NCI-H187 treated with DMSO at 0.1 percent for 48 hours (cell line): ENCODE measurements around the gene PC.

ENCODE experiments used
- DNase-seq: peaks from one replicate; lab custom pipeline; 2025; lab: John Stamatoyannopoulos, UW

PC gene

GRCh38 chr11:66951135-66951534, 7.0 kb downstream of the PC start:
- no peak for DNase-seq

GRCh38 chr11:66950112-66950535, 8.1 kb downstream of the PC start:
- DNase-seq = no peak

GRCh38 chr11:66938582-66939135, 19.5 kb downstream of the PC start:
- no peak for DNase-seq

GRCh38 chr11:66937193-66937733, 20.9 kb downstream of the PC start:
- DNase-seq = no peak

GRCh38 chr11:66936311-66936711, 21.9 kb downstream of the PC start:
- no peak for DNase-seq

- DNase-seq = no peak
Measured at GRCh38 chr11:66934950-66935779, 23.0 kb downstream of the PC start.

GRCh38 chr11:66933531-66933930, 24.7 kb downstream of the PC start:
- no peak for DNase-seq

GRCh38 chr11:66932543-66932942, 25.6 kb downstream of the PC start:
- DNase-seq = no peak

- DNase-seq = no peak
Measured at GRCh38 chr11:66929753-66930152, 28.4 kb downstream of the PC start.

- no peak for DNase-seq
Measured at GRCh38 chr11:66924272-66924671, 33.9 kb downstream of the PC start.

- DNase-seq = no peak
Measured at GRCh38 chr11:66922551-66922950, 35.6 kb downstream of the PC start.

GRCh38 chr11:66920978-66921784, 37.0 kb downstream of the PC start:
- DNase-seq = no peak

- DNase-seq = no peak
Measured at GRCh38 chr11:66919923-66920322, 38.3 kb downstream of the PC start.

GRCh38 chr11:66918741-66919140, 39.4 kb downstream of the PC start:
- no peak for DNase-seq

- DNase-seq = no peak
Measured at GRCh38 chr11:66915866-66916265, 42.3 kb downstream of the PC start.

- DNase-seq = no peak
Measured at GRCh38 chr11:66915046-66915832, 42.9 kb downstream of the PC start.

- no peak for DNase-seq
Measured at GRCh38 chr11:66914505-66914904, 43.7 kb downstream of the PC start.

- no peak for DNase-seq
Measured at GRCh38 chr11:66912911-66913310, 45.3 kb downstream of the PC start.

GRCh38 chr11:66912361-66912760, 45.8 kb downstream of the PC start:
- DNase-seq = no peak

GRCh38 chr11:66910669-66911068, 47.5 kb downstream of the PC start:
- no peak for DNase-seq

GRCh38 chr11:66910016-66910415, 48.2 kb downstream of the PC start:
- DNase-seq = no peak

GRCh38 chr11:66909181-66909580, 49.0 kb downstream of the PC start:
- DNase-seq = no peak
